GM12878 (cell line): ENCODE results near the gene NLGN1. TPM values are rescaled to one million over a fixed set of nuclear protein-coding genes. Genes with fewer than 3 reads are reported as not detected.

ENCODE experiments used
- ATAC-seq: fragments of 200-7000 bp; cut with Tn5 transposase; 3 replicates; pipeline ENCODE4 v1.9.1; 2020; ENCODE audit warnings: mild to moderate bottlenecking, moderate library complexity
- BruUV-seq: library from RNA; stranded (reverse); fragments of 400-500 nt; replicated peaks from 2 replicates; lab custom pipeline; 2021; lab: Mats Ljungman, UMichigan
- CTCF ChIA-PET: fragments of 300-600 bp; sonication (Branson Sonifier 250); formaldehyde crosslinking; extraction: SDS; loops from one replicate; lab custom pipeline; 2021; ENCODE audit warnings: inconsistent platforms; lab: Yijun Ruan, JAX
- POLR2A ChIA-PET: fragments of 350-600 bp; formaldehyde crosslinking; extraction: SDS; loops from one replicate; lab custom pipeline; 2021; ENCODE audit warnings: inconsistent platforms; lab: Charles Lee
- RAD21 ChIA-PET: fragments of 300-600 bp; sonication (Branson Sonifier 250); formaldehyde crosslinking; loops from one replicate; lab custom pipeline; 2023; ENCODE audit warnings: antibody characterized with exemption; ENCODE audit not compliant: unreplicated experiment; lab: Charles Lee
- SMC1A ChIA-PET: fragments of 300-600 bp; sonication (Branson Sonifier 250); formaldehyde crosslinking; loops from one replicate; lab custom pipeline; 2023; ENCODE audit not compliant: unreplicated experiment, uncharacterized antibody; lab: Charles Lee
- DNase-seq: peaks from one replicate; pipeline ENCODE4 v3.0.0-alpha.2; 2011; ENCODE audit warnings: low read depth, low spot score
- FAIRE-seq: peaks from 3 replicates; lab custom pipeline; 2011; peaks lifted over from hg19 to GRCh38; lab: Jason Lieb, UNC
- H2AFZ ChIP-seq: 2 replicates; pipeline ENCODE4 v1.6.0; 2011; ENCODE audit warnings: low read depth, low read length, control low read depth; ENCODE audit not compliant: control insufficient read depth
- H3K27ac ChIP-seq: 2 replicates; pipeline ENCODE4 v1.5.1; 2011; ENCODE audit warnings: control low read depth; ENCODE audit not compliant: control insufficient read depth, insufficient read depth
- H3K27me3 ChIP-seq, 2 experiments: replicated peaks in 1 of 2; 2 replicates each; pipeline versions ENCODE4 v1.6.0 to v1.6.1; 2011; ENCODE audit warnings: low read length in 1 of 2; ENCODE audit not compliant: control insufficient read depth in 2 of 2, insufficient read depth in 2 of 2
- H3K36me3 ChIP-seq, 2 experiments: 2 replicates each; pipeline ENCODE4 v1.5.1; 2011; ENCODE audit warnings: low read length in 1 of 2; ENCODE audit not compliant: control insufficient read depth in 2 of 2, insufficient read depth in 2 of 2
- H3K4me1 ChIP-seq: 2 replicates; pipeline ENCODE4 v1.6.1; 2011; ENCODE audit warnings: mild to moderate bottlenecking, low read length, moderate library complexity, mixed read lengths; ENCODE audit not compliant: control insufficient read depth, insufficient read depth
- H3K4me2 ChIP-seq: 2 replicates; pipeline ENCODE4 v1.6.0; 2011; ENCODE audit warnings: control low read depth; ENCODE audit not compliant: control insufficient read depth, insufficient read depth
- H3K4me3 ChIP-seq: fragments of 200-600 bp; sonication (generic); 2 replicates; pipeline ENCODE4 v1.5.1; 2016
- H3K79me2 ChIP-seq: 2 replicates; pipeline ENCODE4 v1.6.0; 2011; ENCODE audit warnings: low read length; ENCODE audit not compliant: control insufficient read depth, insufficient read depth
- H3K9ac ChIP-seq: 2 replicates; pipeline ENCODE4 v1.8.0; 2011; ENCODE audit warnings: low read length, control low read depth, mixed read lengths; ENCODE audit not compliant: control insufficient read depth, insufficient read depth
- H3K9me3 ChIP-seq: replicated peaks from 3 replicates; pipeline ENCODE4 v1.5.1; 2011; ENCODE audit warnings: mild to moderate bottlenecking, low read length; ENCODE audit not compliant: control insufficient read depth, insufficient read depth
- H4K20me1 ChIP-seq: 2 replicates; pipeline ENCODE4 v1.6.0; 2011; ENCODE audit not compliant: control insufficient read depth, insufficient read depth
- ATF2 ChIP-seq: IDR thresholded peaks from 2 replicates; pipeline ENCODE4 v1.6.1; 2012; ENCODE audit warnings: low read length, inconsistent platforms
- CBFB ChIP-seq: IDR thresholded peaks from 2 replicates; pipeline ENCODE4 v1.6.1; 2016; ENCODE audit warnings: antibody characterized with exemption, low read depth
- CBX3 ChIP-seq: fragments of 200-600 bp; sonication (generic); IDR thresholded peaks from 2 replicates; pipeline ENCODE4 v1.6.1; 2016; ENCODE audit warnings: low read depth, borderline replicate concordance
- CREB1 ChIP-seq: IDR thresholded peaks from 2 replicates; pipeline ENCODE4 v1.6.1; 2012; ENCODE audit warnings: low read depth, mild to moderate bottlenecking, inconsistent platforms
- CREM ChIP-seq: IDR thresholded peaks from 2 replicates; pipeline ENCODE4 v1.6.1; 2014; ENCODE audit warnings: antibody characterized with exemption, low read depth
- FOXK2 ChIP-seq: fragments of 450-650 bp; IDR thresholded peaks from 2 replicates; pipeline ENCODE4 v1.6.1; 2017; ENCODE audit warnings: mild to moderate bottlenecking, moderate library complexity
- KLF5 ChIP-seq: fragments of 450-650 bp; IDR thresholded peaks from 2 replicates; pipeline ENCODE4 v1.6.1; 2014; ENCODE audit warnings: mild to moderate bottlenecking; ENCODE audit not compliant: partially characterized antibody
- MTA2 ChIP-seq: fragments of 450-650 bp; IDR thresholded peaks from 2 replicates; pipeline ENCODE4 v1.6.1; 2016; ENCODE audit warnings: low read depth, mild to moderate bottlenecking, moderate library complexity
- MYB ChIP-seq: fragments of 150-350 bp; IDR thresholded peaks from 2 replicates; pipeline ENCODE4 v1.6.1; 2014; ENCODE audit warnings: mild to moderate bottlenecking, low read depth, low read length, borderline replicate concordance
- NFIC ChIP-seq: IDR thresholded peaks from 2 replicates; pipeline ENCODE4 v1.6.1; 2012; ENCODE audit warnings: low read depth, mild to moderate bottlenecking, inconsistent platforms, low read length, moderate library complexity
- NFXL1 ChIP-seq: fragments of 450-650 bp; IDR thresholded peaks from 2 replicates; pipeline ENCODE4 v1.6.1; 2017; ENCODE audit warnings: antibody characterized with exemption, mild to moderate bottlenecking, borderline replicate concordance
- NR2C2 ChIP-seq: IDR thresholded peaks from 2 replicates; pipeline ENCODE4 v1.6.1; 2011; ENCODE audit warnings: borderline replicate concordance, low read depth; ENCODE audit not compliant: control insufficient read depth, insufficient read length
- RB1 ChIP-seq: fragments of 450-650 bp; formaldehyde crosslinking; IDR thresholded peaks from 2 replicates; pipeline ENCODE4 v1.6.1; 2017; ENCODE audit warnings: mild to moderate bottlenecking, borderline replicate concordance
- SMARCA5 ChIP-seq: fragments of 450-650 bp; IDR thresholded peaks from 2 replicates; pipeline ENCODE4 v1.6.1; 2017; ENCODE audit warnings: mild to moderate bottlenecking
- TAF1 ChIP-seq: IDR thresholded peaks from 2 replicates; pipeline ENCODE4 v1.6.1; 2011; ENCODE audit warnings: mild to moderate bottlenecking, low read depth, low read length, borderline replicate concordance
- TARDBP ChIP-seq: IDR thresholded peaks from 2 replicates; pipeline ENCODE4 v1.6.1; 2016; ENCODE audit warnings: borderline replicate concordance
- ZNF687 ChIP-seq: fragments of 450-650 bp; IDR thresholded peaks from 2 replicates; pipeline ENCODE4 v1.6.1; 2017; ENCODE audit warnings: mild to moderate bottlenecking, moderate library complexity
- WGBS: methylation state at CpG from one replicate; pipeline ENCODE4 v1.1.6; 2016; ENCODE audit warnings: low lambda C conversion rate; ENCODE audit not compliant: insufficient replicate concordance, insufficient coverage; ENCODE audit errors: missing lambda C conversion rate; 5-methylcytosine and 5-hydroxymethylcytosine counted together
- in situ Hi-C: fragments of 300-500 bp; cut with MboI; formaldehyde crosslinking; loops from 9 replicates; pipeline ENCODE4 v1.14.3; 2018; ENCODE audit warnings: mixed read lengths
- intact Hi-C: fragments of 100-400 bp; cut with micrococcal nuclease; formaldehyde crosslinking; loops from one replicate; pipeline ENCODE4 v1.14.2; 2022; ENCODE audit not compliant: unreplicated experiment
- polyA plus RNA-seq, 11 experiments: library from polyadenylated mRNA; depleted of rRNA in 4 of 11; unstranded in 6 of 11; stranded (reverse) in 5 of 11; fragments of >200 nt; fragmentation: Nextera tagmentation in 4 of 11; fragmentation: Illumina TruSeq in 1 of 11; extraction: Ambion mirVana in 4 of 11; extraction: Trizol in 1 of 11; gene quantifications; 1 replicate in 1 of 11; 2 replicates in 10 of 11; pipeline versions ENCODE4 v1.2.1 to v1.2.3, GENCODE V29; 2011 to 2016; ENCODE audit warnings: inconsistent platforms in 2 of 11, missing spikeins in 2 of 11, low read depth in 1 of 11
- total RNA-seq, 4 experiments: library from RNA; depleted of rRNA in 3 of 4; stranded (reverse); fragments of >200 nt in 3 of 4; fragmentation: Illumina TruSeq in 1 of 4; extraction: Trizol in 1 of 4; gene quantifications; 2 replicates each; pipeline versions ENCODE4 v1.2.1 to v1.2.3, GENCODE V29; 2013 to 2021
- TF ChIP-seq, protein P1 (sequence below): fragments of 450-650 bp; IDR thresholded peaks from 2 replicates; pipeline ENCODE4 v1.6.1; 2016; ENCODE audit warnings: mild to moderate bottlenecking
- TF ChIP-seq, protein P2 (sequence below): fragments of 450-650 bp; IDR thresholded peaks from 2 replicates; pipeline ENCODE4 v1.6.1; 2014; ENCODE audit warnings: mild to moderate bottlenecking

NLGN1 gene
- total and polyA plus RNA-seq, 10 of the 15 experiments (the other 5 are each of a cell fraction or from before 2014, with no cell fraction given) = not detected

DNA sequence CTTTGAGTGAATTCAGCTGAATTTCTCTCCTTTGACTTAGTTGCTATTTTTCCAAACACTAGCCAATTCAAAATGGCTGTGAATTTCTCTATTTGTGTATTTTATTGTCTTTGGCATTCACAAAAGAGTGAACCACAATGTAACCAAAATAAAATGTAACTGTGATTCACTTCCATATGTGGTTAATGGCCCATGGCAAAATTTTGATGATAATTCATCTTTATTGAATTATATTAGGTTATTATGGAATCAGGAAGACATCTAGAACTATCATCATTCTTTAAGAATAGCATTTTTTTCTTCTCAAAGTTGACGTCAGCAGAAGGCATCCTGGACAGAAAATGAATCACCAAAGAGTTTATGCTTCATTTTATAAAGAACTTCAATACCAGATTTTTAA lies 756.3 kb downstream of the NLGN1 start:
- ChIA-PET CTCF (no interaction called here), SMC1A (no interaction called here), POLR2A (no interaction called here), RAD21 (no interaction called here)
- in situ Hi-C loops (no loop called here), intact Hi-C loops (no loop called here)
- ATAC-seq = no peak
- H4K20me1 ChIP-seq = no peaks in the 10 kb centered on the region
- no peak for DNase-seq
- H3K27ac ChIP-seq = no peak overlapping the region
- no peaks in the 10 kb centered on the region for H3K36me3 ChIP-seq
- WGBS = 24% methylated on average over 1 of the region's 1 CpG
- BruUV-seq = no TSS peak
- FAIRE-seq = no peak
- no peak overlapping the region for H3K4me2 ChIP-seq
- no peaks in the 10 kb centered on the region for H3K79me2 ChIP-seq
- no peaks in the 10 kb centered on the region for H3K27me3 ChIP-seq
- H3K4me1 ChIP-seq = no peaks in the 10 kb centered on the region
- no peak overlapping the region for H3K9ac ChIP-seq
- no peak overlapping the region for H2AFZ ChIP-seq
- H3K4me3 ChIP-seq = no peak overlapping the region
- H3K9me3 ChIP-seq = no peaks in the 10 kb centered on the region
- no peak for TF ChIP-seq TAF1
- no peak for TF ChIP-seq SMARCA5
- TF ChIP-seq NFIC = no peak
- TF ChIP-seq RB1 = no peak
- TF ChIP-seq, protein P1, sequence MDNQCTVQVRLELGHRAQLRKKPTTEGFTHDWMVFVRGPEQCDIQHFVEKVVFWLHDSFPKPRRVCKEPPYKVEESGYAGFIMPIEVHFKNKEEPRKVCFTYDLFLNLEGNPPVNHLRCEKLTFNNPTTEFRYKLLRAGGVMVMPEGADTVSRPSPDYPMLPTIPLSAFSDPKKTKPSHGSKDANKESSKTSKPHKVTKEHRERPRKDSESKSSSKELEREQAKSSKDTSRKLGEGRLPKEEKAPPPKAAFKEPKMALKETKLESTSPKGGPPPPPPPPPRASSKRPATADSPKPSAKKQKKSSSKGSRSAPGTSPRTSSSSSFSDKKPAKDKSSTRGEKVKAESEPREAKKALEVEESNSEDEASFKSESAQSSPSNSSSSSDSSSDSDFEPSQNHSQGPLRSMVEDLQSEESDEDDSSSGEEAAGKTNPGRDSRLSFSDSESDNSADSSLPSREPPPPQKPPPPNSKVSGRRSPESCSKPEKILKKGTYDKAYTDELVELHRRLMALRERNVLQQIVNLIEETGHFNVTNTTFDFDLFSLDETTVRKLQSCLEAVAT = no peak
- TF ChIP-seq TARDBP = no peak
- no peak for TF ChIP-seq NR2C2
- TF ChIP-seq CREM = no peak
- TF ChIP-seq NFXL1 = no peak
- TF ChIP-seq CREB1 = no peak
- TF ChIP-seq ZNF687 = no peak
- no peak for TF ChIP-seq FOXK2
- TF ChIP-seq, protein P2, sequence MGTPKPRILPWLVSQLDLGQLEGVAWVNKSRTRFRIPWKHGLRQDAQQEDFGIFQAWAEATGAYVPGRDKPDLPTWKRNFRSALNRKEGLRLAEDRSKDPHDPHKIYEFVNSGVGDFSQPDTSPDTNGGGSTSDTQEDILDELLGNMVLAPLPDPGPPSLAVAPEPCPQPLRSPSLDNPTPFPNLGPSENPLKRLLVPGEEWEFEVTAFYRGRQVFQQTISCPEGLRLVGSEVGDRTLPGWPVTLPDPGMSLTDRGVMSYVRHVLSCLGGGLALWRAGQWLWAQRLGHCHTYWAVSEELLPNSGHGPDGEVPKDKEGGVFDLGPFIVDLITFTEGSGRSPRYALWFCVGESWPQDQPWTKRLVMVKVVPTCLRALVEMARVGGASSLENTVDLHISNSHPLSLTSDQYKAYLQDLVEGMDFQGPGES = no peak
- no peak for TF ChIP-seq MYB
- no peak for TF ChIP-seq CBFB
- no peak for TF ChIP-seq MTA2
- no peak for TF ChIP-seq ATF2
- no peak for TF ChIP-seq CBX3
- TF ChIP-seq KLF5 = no peak
